CD4-positive, alpha-beta T cell treated with Interleukin-21 for 1 hour (primary cell): Measurements from ENCODE around the gene GALK2.
A peak's percentile ranks its signal among the peaks of the same experiment; 100 is the strongest.
"Not testable (repeated sequence)": the region's sequence is repeated elsewhere in the genome, so short reads cannot be mapped to it uniquely, and the experiment has no call there.

Experiments used
- DNase-seq: peaks from one replicate; pipeline ENCODE4 v3.0.0-alpha.2; 2020

The GALK2 gene

GRCh38 chr15:49225572-49226281 lies 55.7 kb downstream of the GALK2 start:
- DNase-seq, result no peak

- no peak for DNase-seq
These were observed 57.6 kb downstream of the GALK2 start for GRCh38 chr15:49227602-49228001.

- no peak for DNase-seq
These were observed 59.9 kb downstream of the GALK2 start for GRCh38 chr15:49229922-49230321.

GRCh38 chr15:49232236-49232806 lies 62.3 kb downstream of the GALK2 start:
- DNase-seq, result no peak

- DNase-seq, result peak; percentile 63
These were observed 65.5 kb downstream of the GALK2 start for GRCh38 chr15:49235446-49236124.

GRCh38 chr15:49236869-49237268 lies 66.8 kb downstream of the GALK2 start:
- DNase-seq, result no peak

GRCh38 chr15:49238342-49238741 lies 68.3 kb downstream of the GALK2 start:
- no peak for DNase-seq

- DNase-seq, result no peak
These were observed 69.1 kb downstream of the GALK2 start for GRCh38 chr15:49239105-49239504.

- no peak for DNase-seq
These were observed 72.8 kb downstream of the GALK2 start for GRCh38 chr15:49242820-49243219.

GRCh38 chr15:49247556-49248110 lies 77.6 kb downstream of the GALK2 start:
- DNase-seq, result no peak

GRCh38 chr15:49248291-49248690 lies 78.2 kb downstream of the GALK2 start:
- no peak for DNase-seq

GRCh38 chr15:49255966-49256759 lies 86.1 kb downstream of the GALK2 start:
- DNase-seq, result no peak

GRCh38 chr15:49265117-49265516 lies 95.1 kb downstream of the GALK2 start:
- DNase-seq, result not testable (repeated sequence)

GRCh38 chr15:49265911-49266310 lies 95.9 kb downstream of the GALK2 start:
- no peak for DNase-seq

- no peak for DNase-seq
These were observed 100.7 kb downstream of the GALK2 start for GRCh38 chr15:49270541-49271421.

- no peak for DNase-seq
These were observed 103.8 kb downstream of the GALK2 start for GRCh38 chr15:49273734-49274318.

GRCh38 chr15:49278751-49279150 lies 108.7 kb downstream of the GALK2 start:
- no peak for DNase-seq

- no peak for DNase-seq
These were observed 109.7 kb downstream of the GALK2 start for GRCh38 chr15:49279521-49280456.

GRCh38 chr15:49282366-49282765 lies 112.3 kb downstream of the GALK2 start:
- DNase-seq, result no peak

GRCh38 chr15:49286649-49287404 lies 116.8 kb downstream of the GALK2 start:
- DNase-seq, result no peak
